ENCODE data around the gene TAS2R50. TPM values are rescaled to one million over a fixed set of nuclear protein-coding genes. Genes with fewer than 3 reads are reported as not detected.
"Not testable (repeated sequence)": the region's sequence is repeated elsewhere in the genome, so short reads cannot be mapped to it uniquely, and the experiment has no call there.

The TAS2R50 gene
- total RNA-seq, result 0.91 and 1.7 TPM in 2 replicates

GRCh38 chr12:10986812-10987211, at the start of gene TAS2R50:
Gene TAS2R50 (minus strand): TSS chr12:10986912. CDS start chr12:10986860, 52 bp downstream.
- Mint-ChIP-seq H3K4me1 (ENCODE audit: low read depth) (peaks cover 17% of the 10 kb centered on the region), H3K36me3 (ENCODE audit: low read depth) (peaks cover 7% of the 10 kb centered on the region), H3K27ac (no peak within 1 kb of the TSS), H3K9me3 (peaks cover 9% of the 10 kb centered on the region), H3K4me3 (no peak within 1 kb of the TSS), H3K27me3 (ENCODE audit: insufficient read depth) (peaks cover 30% of the 10 kb centered on the region)
- intact Hi-C loops (cut with micrococcal nuclease), result no loop called here
- no peak for DNase-seq (ENCODE audit: low spot score)

- not testable (repeated sequence) for H3K27ac Mint-ChIP-seq; H3K4me1 Mint-ChIP-seq (ENCODE audit: low read depth)
Observed at GRCh38 chr12:11033959-11034358, 47.2 kb upstream of the TAS2R50 start.

GRCh38 chr12:11031307-11031706, 44.6 kb upstream of the TAS2R50 start, which contains the start of gene TAS2R31:
Gene TAS2R31 (minus strand): TSS chr12:11031407. CDS start chr12:11031335, 72 bp downstream.
- Mint-ChIP-seq H3K27ac (no peak within 1 kb of the TSS), H3K4me3 (no peak within 1 kb of the TSS), H3K36me3 (ENCODE audit: low read depth) (peaks cover 26% of the 10 kb centered on the region), H3K4me1 (ENCODE audit: low read depth) (no peaks in the 10 kb centered on the region), H3K9me3 (peaks cover 3% of the 10 kb centered on the region), H3K27me3 (ENCODE audit: insufficient read depth) (no peaks in the 10 kb centered on the region)
- no peak for DNase-seq (ENCODE audit: low spot score)
- intact Hi-C loops (cut with micrococcal nuclease), result no loop called here

More at GRCh38 chr12:11033959-11034358, 47.2 kb upstream of the TAS2R50 start:
- H3K36me3 Mint-ChIP-seq (ENCODE audit: low read depth), result peaks cover 14% of the 10 kb centered on the region
- H3K27me3 Mint-ChIP-seq (ENCODE audit: insufficient read depth); H3K9me3 Mint-ChIP-seq; DNase-seq (ENCODE audit: low spot score); H3K4me3 Mint-ChIP-seq; intact Hi-C loops (cut with micrococcal nuclease): not testable (repeated sequence)

GRCh38 chr12:11026118-11026517, 39.4 kb upstream of the TAS2R50 start:
- no peak for DNase-seq (ENCODE audit: low spot score)
- Mint-ChIP-seq H3K27me3 (ENCODE audit: insufficient read depth) (peaks cover 2% of the 10 kb centered on the region), H3K27ac (no peak overlapping the region), H3K4me3 (no peak overlapping the region), H3K4me1 (ENCODE audit: low read depth) (peaks cover 4% of the 10 kb centered on the region), H3K36me3 (ENCODE audit: low read depth) (peaks cover 34% of the 10 kb centered on the region), H3K9me3 (peaks cover 20% of the 10 kb centered on the region)
- intact Hi-C loops (cut with micrococcal nuclease), result no loop called here

- peaks cover 17% of the 10 kb centered on the region for H3K9me3 Mint-ChIP-seq
Observed at GRCh38 chr12:11023387-11023786, 36.7 kb upstream of the TAS2R50 start.

GRCh38 chr12:11022520-11022919, 35.8 kb upstream of the TAS2R50 start, which contains the start of gene TAS2R19:
Gene TAS2R19 (minus strand): TSS chr12:11022620. CDS start chr12:11022571, 49 bp downstream.
- Mint-ChIP-seq H3K36me3 (ENCODE audit: low read depth) (peaks cover 17% of the 10 kb centered on the region), H3K9me3 (peaks cover 17% of the 10 kb centered on the region), H3K27ac (no peak within 1 kb of the TSS)

More at GRCh38 chr12:11023387-11023786, 36.7 kb upstream of the TAS2R50 start:
- no peak for DNase-seq (ENCODE audit: low spot score)
- peaks cover 23% of the 10 kb centered on the region for H3K36me3 Mint-ChIP-seq (ENCODE audit: low read depth)
- no peak overlapping the region for H3K4me3 Mint-ChIP-seq
- intact Hi-C loops (cut with micrococcal nuclease), result no loop called here
- peaks cover 2% of the 10 kb centered on the region for H3K27me3 Mint-ChIP-seq (ENCODE audit: insufficient read depth)
- H3K27ac Mint-ChIP-seq, result no peak overlapping the region
- peaks cover 4% of the 10 kb centered on the region for H3K4me1 Mint-ChIP-seq (ENCODE audit: low read depth)

GRCh38 chr12:11016937-11017336, 30.2 kb upstream of the TAS2R50 start:
- Mint-ChIP-seq H3K36me3 (ENCODE audit: low read depth) (peaks cover 7% of the 10 kb centered on the region), H3K27me3 (ENCODE audit: insufficient read depth) (peaks cover 2% of the 10 kb centered on the region), H3K4me3 (no peak overlapping the region), H3K4me1 (ENCODE audit: low read depth) (peaks cover 4% of the 10 kb centered on the region), H3K9me3 (no peaks in the 10 kb centered on the region), H3K27ac (no peak overlapping the region)
- intact Hi-C loops (cut with micrococcal nuclease), result no loop called here
- DNase-seq (ENCODE audit: low spot score), result no peak

More at GRCh38 chr12:11022520-11022919, 35.8 kb upstream of the TAS2R50 start, which contains the start of gene TAS2R19:
- Mint-ChIP-seq H3K4me3 (no peak within 1 kb of the TSS), H3K4me1 (ENCODE audit: low read depth) (peaks cover 4% of the 10 kb centered on the region), H3K27me3 (ENCODE audit: insufficient read depth) (peaks cover 2% of the 10 kb centered on the region)
- no peak for DNase-seq (ENCODE audit: low spot score)
- intact Hi-C loops (cut with micrococcal nuclease), result no loop called here

- intact Hi-C loops (cut with micrococcal nuclease), result no loop called here
- Mint-ChIP-seq H3K27ac (no peak overlapping the region), H3K9me3 (no peaks in the 10 kb centered on the region), H3K27me3 (ENCODE audit: insufficient read depth) (peaks cover 2% of the 10 kb centered on the region), H3K4me1 (ENCODE audit: low read depth) (no peaks in the 10 kb centered on the region), H3K36me3 (ENCODE audit: low read depth) (peaks cover 6% of the 10 kb centered on the region), H3K4me3 (no peak overlapping the region)
- DNase-seq (ENCODE audit: low spot score), result no peak
Observed at GRCh38 chr12:11015775-11016430, 29.2 kb upstream of the TAS2R50 start.

- Mint-ChIP-seq H3K27ac (no peak overlapping the region), H3K9me3 (no peaks in the 10 kb centered on the region), H3K4me3 (no peak overlapping the region), H3K36me3 (ENCODE audit: low read depth) (peaks cover 6% of the 10 kb centered on the region), H3K4me1 (ENCODE audit: low read depth) (no peaks in the 10 kb centered on the region), H3K27me3 (ENCODE audit: insufficient read depth) (peaks cover 2% of the 10 kb centered on the region)
- intact Hi-C loops (cut with micrococcal nuclease), result no loop called here
- DNase-seq (ENCODE audit: low spot score), result no peak
Observed at GRCh38 chr12:11014234-11014633, 27.5 kb upstream of the TAS2R50 start.

GRCh38 chr12:11007608-11008007, 20.9 kb upstream of the TAS2R50 start:
- Mint-ChIP-seq H3K9me3 (no peaks in the 10 kb centered on the region), H3K27ac (no peak overlapping the region), H3K36me3 (ENCODE audit: low read depth) (peaks cover 2% of the 10 kb centered on the region), H3K27me3 (ENCODE audit: insufficient read depth) (no peaks in the 10 kb centered on the region), H3K4me1 (ENCODE audit: low read depth) (no peaks in the 10 kb centered on the region), H3K4me3 (no peak overlapping the region)
- intact Hi-C loops (cut with micrococcal nuclease), result no loop called here
- DNase-seq (ENCODE audit: low spot score), result no peak

- intact Hi-C loops (cut with micrococcal nuclease), result no loop called here
- Mint-ChIP-seq H3K27me3 (ENCODE audit: insufficient read depth) (no peaks in the 10 kb centered on the region), H3K27ac (no peak within 1 kb of the TSS), H3K36me3 (ENCODE audit: low read depth) (peaks cover 9% of the 10 kb centered on the region), H3K4me1 (ENCODE audit: low read depth) (no peaks in the 10 kb centered on the region), H3K4me3 (no peak within 1 kb of the TSS), H3K9me3 (no peaks in the 10 kb centered on the region)
- DNase-seq (ENCODE audit: low spot score), result no peak
Observed at GRCh38 chr12:10998204-10998603, 11.5 kb upstream of the TAS2R50 start, which contains the start of gene TAS2R20. Gene TAS2R20 (minus strand): TSS chr12:10998304. CDS start chr12:10997875, 429 bp downstream.

GRCh38 chr12:10994307-10994706, 7.6 kb upstream of the TAS2R50 start:
- H3K4me3 Mint-ChIP-seq, result no peak overlapping the region
- H3K4me1 Mint-ChIP-seq (ENCODE audit: low read depth), result no peaks in the 10 kb centered on the region
- no peak overlapping the region for H3K27ac Mint-ChIP-seq
- H3K36me3 Mint-ChIP-seq (ENCODE audit: low read depth), result peaks cover 12% of the 10 kb centered on the region
- intact Hi-C loops (cut with micrococcal nuclease), result no loop called here
- DNase-seq (ENCODE audit: low spot score), result no peak
- H3K27me3 Mint-ChIP-seq (ENCODE audit: insufficient read depth), result no peaks in the 10 kb centered on the region
- H3K9me3 Mint-ChIP-seq, result peaks cover 9% of the 10 kb centered on the region

GRCh38 chr12:10989107-10989506, 2.4 kb upstream of the TAS2R50 start:
- H3K27me3 Mint-ChIP-seq (ENCODE audit: insufficient read depth), result peaks cover 17% of the 10 kb centered on the region
- intact Hi-C loops (cut with micrococcal nuclease), result no loop called here
- no peak overlapping the region for H3K27ac Mint-ChIP-seq
- H3K9me3 Mint-ChIP-seq, result peaks cover 9% of the 10 kb centered on the region
- H3K36me3 Mint-ChIP-seq (ENCODE audit: low read depth), result peaks cover 7% of the 10 kb centered on the region
- no peak overlapping the region for H3K4me3 Mint-ChIP-seq
- H3K4me1 Mint-ChIP-seq (ENCODE audit: low read depth), result no peaks in the 10 kb centered on the region
- no peak for DNase-seq (ENCODE audit: low spot score)

Data from activated T-helper 1 cell treated with anti-CD3 and anti-CD28 coated beads, Interleukin-12 subunit alpha, Interleukin-12 subunit beta, Interleukin-2, Interleukin-4 antibody, amounts not matched to agents 30 ng/mL and 10 ng/mL and 1 ng/mL, durations not matched to agents 14 hours and 24 hours and 36 hours (primary cell).